ENCODE data around the gene ALDH9A1.
"Not testable (repeated sequence)": the region's sequence is repeated elsewhere in the genome, so short reads cannot be mapped to it uniquely, and the experiment has no call there.

The ALDH9A1 gene

DNA sequence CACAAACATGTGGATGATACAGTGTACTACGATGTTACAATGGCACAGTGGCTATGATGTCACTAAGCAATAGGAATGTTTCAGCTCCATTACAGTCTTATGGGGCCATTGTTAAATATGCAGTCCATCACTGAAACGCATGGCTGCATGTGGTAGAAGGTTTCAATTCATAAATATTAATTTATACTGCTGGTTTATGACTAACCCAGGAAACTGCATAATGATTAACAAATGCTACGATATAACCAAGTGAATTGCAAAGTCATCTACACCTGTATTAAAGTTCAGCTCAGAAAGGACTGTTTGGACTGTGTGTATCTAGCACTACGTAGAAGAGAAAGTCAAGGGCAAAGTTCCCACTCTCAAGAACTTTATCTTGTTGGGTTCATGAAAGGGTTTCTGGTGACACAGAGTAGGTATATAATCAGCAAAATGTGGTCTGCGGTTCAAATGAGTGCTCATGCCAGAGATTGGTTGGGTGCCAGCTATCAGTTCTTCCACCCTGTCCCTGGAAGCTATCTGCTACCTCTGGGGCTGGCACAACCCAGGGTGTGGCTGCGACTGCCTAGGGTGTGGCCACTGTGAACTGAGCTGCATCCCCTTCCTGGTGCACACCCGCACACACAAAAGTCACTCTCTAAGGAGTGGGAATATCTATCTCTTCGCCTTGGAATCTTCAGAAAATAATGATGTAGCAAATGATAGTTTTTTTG is 52.6 kb downstream of the ALDH9A1 start:
- DNase-seq (ENCODE audit: low spot score), result no peak

DNA sequence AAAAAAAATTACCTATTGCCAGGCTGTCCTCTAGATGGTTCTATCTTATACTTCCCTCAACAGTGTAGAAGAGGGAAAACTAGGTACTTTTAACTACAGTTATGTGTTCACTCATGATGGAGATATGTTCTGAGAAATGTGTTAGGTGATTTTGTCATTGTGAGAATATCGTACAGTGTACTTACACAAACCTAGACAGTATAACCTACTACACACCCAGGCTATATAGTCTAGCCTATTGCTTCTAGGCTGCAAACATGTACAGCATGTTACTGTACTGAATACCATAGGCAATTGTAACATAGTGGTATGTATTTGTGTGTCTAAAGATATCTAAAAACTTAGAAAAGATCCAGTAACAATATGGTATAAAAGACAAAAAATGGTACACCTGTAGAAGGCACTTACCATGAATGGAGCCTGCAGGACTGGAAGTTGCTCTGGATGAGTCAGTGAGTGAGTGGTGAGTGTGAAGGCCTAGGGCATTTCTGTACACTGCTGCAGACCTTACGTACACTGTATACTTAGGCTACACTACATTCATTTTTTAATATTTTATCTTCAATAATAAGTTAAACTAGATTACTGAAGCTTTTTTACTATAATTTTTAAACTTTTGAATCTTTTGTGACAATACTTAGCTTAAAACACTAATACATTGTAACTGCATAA is 54.2 kb downstream of the ALDH9A1 start:
- no peak for DNase-seq (ENCODE audit: low spot score)

DNA sequence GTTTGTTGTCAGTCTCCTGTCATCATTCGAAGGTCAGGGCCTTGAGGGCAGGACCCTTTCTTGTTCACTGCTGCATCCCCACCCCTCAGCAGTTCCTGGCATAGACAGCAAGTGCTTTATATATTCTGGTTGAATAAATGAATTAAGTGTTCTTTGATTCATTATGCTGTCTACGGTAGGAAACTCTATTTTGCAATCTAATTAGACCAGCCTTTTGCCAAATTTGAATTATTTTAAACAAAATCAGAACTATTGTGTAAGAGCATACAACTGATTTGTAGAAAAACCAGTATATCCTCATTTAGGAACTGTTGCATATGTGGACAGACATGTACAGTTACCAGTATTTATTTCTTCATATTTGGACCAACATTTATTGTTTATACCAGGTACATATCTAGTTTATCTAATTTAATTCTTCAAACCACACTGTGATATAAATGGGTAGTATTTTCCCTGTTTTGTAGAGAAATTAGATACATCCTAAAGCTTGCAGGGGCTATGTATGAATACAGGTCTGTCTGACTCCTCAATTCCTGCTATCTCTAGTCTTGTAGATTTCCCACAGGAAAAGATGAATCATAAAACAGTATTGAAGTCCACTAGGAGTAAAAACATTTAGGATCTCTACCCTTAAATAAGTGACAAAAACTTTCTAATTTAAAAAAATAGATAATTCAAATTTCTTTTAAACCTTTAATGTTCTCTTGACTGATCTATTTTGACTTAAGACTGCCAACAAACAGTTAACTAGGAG is 57.0 kb downstream of the ALDH9A1 start:
- DNase-seq (ENCODE audit: low spot score), result no peak

DNA sequence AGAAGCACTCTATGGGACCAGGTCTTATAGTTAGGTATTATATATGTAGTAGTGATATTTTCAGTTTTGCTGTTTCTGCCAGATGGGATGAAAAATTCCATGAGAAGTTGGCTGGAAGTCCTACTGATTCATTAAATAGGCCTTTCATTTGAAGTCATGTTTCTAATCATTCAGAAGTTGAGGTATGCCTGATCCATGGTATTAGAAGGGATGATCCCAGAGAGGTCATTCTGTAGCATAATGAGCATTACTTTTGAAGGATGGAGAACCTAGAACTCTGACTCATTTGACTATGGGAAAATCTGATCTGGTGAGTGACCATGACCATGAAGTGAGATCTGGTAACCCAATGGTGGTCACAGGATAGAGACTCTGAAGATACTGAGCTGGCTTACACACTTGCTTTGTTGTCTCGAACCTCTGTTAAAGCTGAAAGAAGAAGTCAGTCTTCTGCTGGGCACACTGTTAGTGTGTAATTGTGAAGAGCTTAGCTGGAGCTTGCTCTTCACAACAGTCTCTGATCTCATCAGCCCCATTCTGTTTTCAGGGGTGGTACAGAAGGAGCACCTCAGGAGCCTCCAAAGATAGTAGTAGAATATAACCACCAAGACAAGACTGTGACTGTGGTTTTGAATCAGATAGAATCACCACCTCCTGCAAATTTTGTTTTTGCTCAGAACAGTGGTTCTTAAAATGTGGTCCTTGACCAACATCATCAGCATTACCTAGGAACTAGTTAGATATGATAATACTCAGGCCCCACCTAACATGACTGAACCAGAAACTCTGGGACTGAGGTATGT is 58.3 kb downstream of the ALDH9A1 start:
- peak; percentile 14 for DNase-seq (ENCODE audit: low spot score)

DNA sequence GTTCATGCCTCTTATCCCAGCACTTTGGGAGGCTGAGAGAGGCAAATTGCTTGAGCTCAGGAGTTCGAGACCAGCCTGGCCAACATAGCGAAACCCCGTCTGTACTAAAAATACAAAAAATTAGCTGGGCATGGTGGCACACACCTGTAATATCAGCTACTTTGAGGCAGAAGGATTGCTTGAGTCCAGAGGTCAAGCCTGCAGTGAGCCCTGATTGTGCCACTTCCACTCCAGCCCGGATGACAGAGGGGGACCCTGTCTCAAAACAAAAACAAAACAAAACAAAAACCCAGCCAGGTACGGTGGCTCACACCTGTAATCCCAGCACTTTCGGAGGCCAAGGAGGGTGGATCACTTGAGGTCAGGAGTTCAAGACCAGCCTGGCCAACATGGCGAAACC is 60.2 kb downstream of the ALDH9A1 start:
- DNase-seq (ENCODE audit: low spot score), result not testable (repeated sequence)

DNA sequence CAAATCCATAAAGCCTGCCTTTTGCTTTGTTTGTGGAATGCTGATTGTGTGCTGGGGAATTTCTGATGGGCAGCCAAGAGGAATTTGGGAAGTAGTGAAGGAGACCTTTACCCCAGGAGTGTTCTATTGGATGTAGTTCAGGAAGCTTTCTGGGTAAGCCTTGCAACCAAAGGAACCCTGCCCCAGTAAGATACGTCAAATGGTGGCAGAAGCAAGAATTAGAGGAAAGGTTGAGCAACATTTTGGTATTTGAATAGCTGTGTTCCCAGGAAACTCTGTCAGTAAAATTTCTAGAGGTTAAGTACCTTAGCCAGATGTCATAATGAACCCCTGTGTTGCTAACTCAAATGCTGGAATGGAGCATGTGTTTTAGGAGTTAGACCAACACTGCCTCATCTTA is 60.9 kb downstream of the ALDH9A1 start:
- peak; percentile 71 for DNase-seq (ENCODE audit: low spot score)

DNA sequence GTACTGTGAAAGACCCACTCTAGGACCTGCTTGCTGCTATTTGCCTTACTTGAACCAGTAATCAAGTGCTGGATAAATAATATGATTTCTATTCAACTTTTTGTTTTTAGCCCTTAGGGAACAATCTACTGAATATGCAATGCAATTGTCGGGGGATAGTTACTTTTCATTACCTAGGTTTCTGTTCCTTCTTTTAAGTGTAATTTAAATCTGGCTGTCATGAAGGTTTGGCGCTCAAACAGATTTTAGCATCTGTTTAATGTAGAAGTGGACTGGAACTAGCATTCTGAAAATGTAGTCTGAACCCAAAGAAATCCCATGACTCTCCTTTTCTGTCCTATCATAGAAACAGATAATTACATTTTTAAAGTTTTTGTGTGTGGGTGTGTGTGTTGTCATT is 62.5 kb downstream of the ALDH9A1 start:
- DNase-seq (ENCODE audit: low spot score), result no peak

DNA sequence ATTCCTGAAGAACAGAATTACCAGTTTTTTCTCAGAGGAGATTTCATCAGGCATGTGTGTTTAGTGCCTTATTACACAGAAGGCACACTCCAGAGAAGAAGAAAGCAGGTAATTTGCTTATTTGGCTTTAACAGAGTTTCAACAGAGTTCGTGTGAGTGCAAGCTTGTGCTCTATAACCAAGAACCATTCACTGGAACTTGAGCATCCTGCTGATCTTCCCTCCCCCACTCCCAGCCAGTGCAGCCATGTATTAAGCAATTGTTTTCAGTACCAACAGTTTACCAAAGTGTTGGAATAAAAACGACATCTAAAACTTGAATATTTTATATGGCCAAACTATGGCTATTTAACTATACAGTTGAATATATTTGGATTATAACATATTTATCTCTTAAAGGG is 63.0 kb downstream of the ALDH9A1 start:
- DNase-seq (ENCODE audit: low spot score), result no peak

DNA sequence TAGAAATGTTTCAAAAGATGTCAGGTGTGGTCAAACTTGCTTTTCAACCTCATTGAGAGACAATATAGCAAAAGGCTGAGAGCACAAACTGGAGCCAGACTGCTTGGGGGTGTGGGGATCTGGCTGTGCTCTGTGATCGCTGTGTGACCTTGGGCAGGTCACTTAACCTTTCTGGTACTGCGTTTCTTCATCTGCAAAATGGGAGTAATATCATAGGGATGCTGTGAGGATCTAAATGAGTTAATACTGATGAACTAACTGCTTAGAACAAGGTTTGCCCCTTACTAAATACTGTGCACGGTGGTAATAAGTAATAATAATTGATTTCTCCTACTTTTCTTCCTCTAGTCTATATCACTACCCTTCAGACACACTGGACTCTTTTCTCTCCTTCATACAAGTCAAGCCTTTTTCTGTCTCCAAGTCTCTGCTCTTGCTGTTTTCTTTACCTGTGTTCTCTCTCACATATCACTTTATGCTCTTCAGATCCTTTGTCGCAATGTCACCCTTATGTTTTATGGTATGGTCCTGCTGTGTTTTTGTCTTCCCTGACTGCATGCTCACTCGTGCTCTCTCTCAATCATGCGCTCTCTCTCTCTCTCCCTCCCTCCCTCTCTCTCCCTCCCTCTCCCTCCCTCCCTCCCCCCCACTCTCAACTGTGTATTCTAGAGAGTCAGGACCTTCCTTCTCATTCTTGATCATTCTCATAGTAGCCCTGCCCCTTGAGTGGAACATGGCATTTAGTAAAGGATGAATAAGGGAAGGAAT is 64.0 kb downstream of the ALDH9A1 start:
- DNase-seq (ENCODE audit: low spot score), result no peak

DNA sequence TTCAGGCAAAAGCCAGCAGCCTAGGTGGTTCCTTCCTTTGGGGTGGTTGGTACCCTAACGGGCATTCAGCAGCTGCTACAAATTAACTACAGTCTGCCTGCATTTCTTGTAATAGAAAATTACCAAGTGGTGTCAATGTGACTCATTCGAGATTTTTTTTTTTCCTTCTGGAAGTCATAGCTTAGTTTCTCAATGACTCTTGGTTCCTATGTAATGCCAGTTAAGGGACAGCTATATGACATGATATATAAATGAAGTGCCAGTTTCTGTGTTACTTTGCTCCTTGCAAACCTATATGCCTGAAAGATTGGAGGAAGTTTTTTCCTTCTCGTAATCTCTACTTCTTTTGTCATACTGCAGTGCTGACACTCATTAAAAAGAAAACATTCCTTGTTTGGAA is 64.7 kb downstream of the ALDH9A1 start:
- DNase-seq (ENCODE audit: low spot score), result peak; percentile 41

DNA sequence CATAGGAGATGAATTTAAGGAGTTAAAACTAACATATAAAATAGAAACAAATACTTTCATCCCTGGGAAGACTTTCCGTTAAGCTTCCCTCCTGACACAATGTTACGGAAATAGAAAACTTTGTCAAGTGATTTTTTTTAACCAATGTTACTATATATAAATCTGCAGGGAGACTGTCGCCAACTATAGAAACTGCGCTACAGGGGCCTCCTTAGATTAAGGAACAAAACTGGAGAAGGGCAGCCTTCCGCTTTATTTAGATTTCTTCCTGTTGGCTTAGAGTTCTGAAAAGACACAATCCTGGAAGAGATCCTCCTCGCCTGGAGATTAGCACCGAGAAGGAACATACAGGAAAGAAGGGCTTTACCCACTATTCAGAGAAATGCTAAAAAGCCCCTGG is 65.9 kb downstream of the ALDH9A1 start:
- DNase-seq (ENCODE audit: low spot score), result no peak

DNA sequence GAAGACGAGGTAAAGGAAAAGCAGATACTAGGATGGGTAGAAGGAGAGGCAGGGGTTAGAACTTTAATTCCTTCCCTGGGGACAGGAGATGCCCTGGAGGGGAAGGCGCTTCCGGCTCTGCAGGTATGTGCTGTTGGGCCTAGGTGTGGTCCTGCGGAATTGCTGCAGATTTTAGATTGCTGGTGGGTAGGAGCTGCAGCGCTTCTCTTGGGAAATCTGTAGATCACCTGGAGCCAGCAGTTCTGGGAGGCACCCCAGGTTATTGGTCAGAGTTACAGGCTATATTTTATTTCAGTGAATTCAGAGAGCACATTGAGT is 66.3 kb downstream of the ALDH9A1 start:
- DNase-seq (ENCODE audit: low spot score), result no peak

DNA sequence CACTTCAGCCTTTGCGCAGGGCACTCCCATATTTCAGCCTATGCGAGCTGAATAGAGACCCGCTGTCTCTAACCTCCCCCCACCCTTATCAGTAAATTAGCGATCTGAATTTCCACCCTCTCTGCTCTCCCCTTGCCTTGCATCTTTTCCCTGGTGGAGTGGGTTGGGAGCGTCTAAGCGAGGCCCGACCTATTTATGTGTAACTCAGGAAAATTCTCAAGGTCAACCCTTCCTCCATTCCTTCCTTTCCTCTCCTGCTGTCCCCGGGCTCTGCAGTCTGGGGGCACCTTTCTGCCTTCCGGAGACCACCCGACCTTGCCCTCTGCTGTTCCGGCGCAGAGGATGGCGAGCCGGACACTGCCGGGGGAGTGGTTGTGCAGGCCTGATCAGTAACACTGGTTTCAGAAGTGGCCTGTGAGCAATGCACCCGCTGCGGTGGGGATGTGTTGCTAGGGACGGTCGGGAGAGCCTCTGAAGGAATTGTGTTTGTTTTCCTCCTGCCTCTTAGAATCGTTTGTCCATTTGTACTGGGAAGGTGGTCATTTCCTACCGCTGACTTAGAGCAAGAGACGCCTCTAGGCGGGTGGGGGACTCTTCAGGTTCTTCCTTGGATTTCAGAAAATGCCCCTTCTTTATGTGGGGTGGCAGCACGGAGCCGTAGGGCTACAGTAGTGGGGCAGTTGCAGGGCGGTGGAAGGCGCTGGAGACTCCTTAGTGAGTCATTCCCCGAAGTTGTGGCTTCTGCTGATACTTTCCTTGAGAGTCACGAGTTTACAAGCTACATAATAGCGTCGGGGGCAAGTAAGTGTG is 66.8 kb downstream of the ALDH9A1 start:
- peak; percentile 80 for DNase-seq (ENCODE audit: low spot score)

DNA sequence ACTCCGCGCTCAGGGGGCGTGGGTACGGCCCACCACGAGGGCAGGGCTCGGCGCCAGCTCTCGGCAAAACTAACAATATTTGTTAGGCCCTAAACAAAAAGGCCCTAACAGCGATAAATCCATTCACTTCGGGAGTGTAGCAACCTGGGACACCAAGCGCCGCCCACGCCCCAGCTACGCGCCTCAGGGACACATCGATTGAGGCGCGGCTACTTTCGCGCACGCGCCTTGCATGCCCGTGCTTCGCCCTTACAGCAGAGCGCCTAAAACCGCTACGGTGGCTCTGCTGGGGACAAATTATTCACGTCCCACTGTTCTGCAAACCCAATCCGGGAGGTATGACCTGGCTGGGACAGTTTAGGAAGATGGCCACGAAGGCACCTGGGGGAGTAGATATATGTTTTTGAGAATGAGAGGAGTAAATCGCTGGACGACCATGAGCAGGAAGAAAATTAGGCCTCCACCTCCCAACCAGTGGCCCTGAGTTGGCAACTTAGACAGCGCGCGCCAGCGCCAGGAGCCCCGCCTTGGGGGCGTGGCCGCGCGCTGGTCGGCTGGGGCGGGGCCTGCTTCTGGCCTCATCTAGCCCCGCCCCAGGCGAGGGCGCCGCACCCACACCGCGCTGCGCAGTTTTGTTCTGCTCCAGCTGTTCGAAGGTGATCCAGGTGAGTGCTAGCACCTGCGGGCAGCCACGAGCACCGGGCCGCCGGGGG is 67.6 kb downstream of the ALDH9A1 start, which contains the start of gene MGST3:
Gene MGST3 (plus strand): TSS at position 606 of the 713 bp plus-strand sequence. CDS start 18,614 bp downstream, outside the sequence.
- DNase-seq (ENCODE audit: low spot score), result peak; percentile 97

DNA sequence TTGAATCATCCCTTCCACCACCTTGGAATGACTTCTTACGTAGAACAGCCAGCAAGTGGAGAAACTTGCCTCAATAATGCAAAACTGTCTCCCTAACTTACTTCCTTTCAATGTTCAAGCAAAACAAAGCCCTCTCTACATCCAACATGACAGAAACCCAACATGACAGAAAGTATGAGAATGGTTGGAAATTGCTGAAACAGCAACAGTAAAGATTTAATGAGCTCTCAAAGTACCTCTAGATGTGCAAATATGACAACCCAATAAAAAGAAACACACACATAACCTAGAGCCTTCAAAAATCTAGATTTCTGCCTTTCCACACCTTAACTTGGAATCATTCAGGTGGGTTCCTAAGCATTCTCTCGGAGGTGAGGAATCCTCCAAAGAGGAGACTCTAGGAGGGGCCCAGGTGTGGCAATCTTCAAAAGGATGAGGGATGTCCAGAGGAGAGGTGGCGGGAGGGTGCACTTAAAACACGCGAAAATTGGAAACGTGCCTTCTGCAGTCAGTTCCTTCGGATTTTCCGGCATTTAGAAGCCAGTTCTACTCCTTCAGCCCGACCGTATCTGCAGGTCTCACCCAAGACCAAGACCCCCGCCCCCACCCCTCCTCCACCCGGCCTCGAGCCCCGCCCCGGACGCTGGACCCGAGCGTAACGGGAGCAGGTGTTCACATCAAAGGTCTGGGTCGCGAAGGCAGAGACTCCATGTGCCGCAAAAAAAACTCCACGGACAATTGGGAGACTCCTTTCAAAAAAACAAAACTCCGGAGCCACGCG is 68.3 kb downstream of the ALDH9A1 start:
- DNase-seq (ENCODE audit: low spot score), result no peak

DNA sequence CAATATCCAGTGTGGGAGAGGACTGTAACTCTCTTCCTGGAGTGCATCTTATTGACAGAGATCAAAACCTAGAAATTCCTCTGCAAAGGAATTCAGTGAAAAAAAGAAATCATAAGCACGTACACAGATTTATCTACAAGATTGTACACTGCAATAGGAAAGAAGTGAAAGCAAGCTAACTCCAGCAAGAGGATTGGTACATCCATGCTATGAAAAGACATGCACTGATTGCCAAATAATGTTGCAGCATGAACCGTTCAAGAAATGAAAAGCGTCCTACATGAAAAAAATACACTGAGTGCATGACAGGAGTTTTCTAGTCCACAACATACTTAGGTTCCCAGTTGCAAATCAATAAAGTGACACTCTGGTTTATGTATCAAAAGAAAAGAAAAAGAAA is 69.2 kb downstream of the ALDH9A1 start:
- DNase-seq (ENCODE audit: low spot score), result no peak

DNA sequence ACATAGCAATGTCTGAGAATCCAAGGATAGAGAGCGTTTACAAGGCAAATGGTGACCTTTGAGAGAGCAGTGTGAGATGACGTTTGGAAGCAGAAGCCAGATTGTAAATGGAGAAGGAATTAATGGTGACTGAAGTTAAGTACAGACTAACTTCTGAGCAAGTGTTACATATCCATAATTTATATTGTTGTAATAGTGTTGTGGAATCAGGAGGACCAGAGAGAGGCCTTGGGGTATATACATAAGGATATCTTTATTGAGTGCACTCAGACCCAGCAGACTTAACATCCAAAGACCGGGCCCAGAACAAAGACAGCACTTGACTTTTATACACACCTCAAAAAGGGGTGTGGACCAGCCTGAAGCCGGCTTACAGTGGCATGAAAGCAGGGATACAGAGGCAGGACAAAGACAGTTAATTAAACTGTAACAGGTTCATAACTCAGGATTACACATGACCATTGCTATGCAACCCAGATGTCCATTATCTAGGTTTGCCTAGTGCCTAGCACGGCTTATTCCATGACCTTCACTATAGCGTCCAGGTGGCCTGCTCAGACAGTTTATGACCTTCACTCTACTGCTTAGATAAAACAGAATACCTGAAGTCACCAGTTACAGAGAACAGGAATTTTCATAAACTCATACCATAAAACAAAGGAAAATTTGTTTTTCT is 70.1 kb downstream of the ALDH9A1 start:
- no peak for DNase-seq (ENCODE audit: low spot score)

DNA sequence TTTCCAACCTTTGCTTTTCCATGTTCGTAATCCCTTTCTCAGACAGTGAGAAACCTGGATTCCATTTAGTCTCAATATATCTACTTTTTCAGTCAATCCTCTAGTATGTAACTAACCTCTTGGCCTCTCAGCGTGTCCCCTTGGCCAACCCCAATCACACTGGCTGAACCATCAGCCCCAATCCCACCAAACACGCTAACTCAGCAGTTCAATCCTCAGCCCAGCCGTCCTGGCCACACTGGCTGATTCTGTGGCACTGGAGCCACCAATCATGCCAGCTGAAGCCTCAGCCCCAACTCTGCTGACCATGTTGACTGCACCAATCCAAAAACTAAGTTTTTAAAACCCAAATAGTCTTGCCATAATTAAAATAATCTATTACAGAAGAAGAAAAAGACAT is 73.9 kb downstream of the ALDH9A1 start:
- DNase-seq (ENCODE audit: low spot score), result no peak

DNA sequence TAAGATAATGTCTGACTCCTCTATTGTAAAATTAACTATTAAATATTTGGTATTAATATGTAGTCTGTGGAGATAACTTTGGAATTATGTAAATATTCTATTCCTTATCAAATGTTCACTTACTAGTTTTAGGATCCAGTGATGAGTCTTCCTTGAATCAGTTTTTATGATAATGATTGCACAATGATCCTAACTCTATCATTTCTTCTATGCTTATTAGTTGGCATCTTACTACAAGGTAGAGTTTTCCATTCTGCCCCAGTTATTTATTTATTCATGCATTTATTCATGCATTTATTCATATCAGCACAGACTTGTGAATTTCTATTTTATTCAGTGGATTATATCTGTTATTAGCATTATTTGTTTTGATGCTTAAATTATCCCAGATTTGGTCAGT is 74.7 kb downstream of the ALDH9A1 start:
- DNase-seq (ENCODE audit: low spot score), result no peak
